Medulla oblongata (tissue), 1 donor: ENCODE results near the gene LMCD1.

Source experiments
- DNase-seq: peaks from one replicate; pipeline ENCODE4 v3.0.0-alpha.2; 2015; ENCODE audit errors: extremely low spot score

LMCD1 gene

DNA sequence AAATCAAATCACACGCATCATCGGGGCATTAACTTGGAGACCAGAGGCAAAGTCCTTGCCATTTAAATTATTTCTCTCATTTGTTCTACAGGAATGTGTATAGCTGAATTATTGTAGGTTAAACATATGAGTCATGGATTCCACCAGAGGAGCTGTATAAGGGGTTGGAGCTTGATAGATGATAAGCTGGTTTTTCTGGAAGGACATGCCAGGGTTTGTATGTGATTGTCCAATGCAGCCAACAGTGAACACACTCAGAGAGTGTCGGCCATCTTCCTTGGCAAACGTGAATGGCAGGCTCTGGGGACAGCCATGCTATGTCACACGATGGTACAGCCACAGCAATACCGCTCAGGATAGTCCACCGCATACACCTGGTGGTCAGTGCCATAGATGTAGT, 117.9 kb downstream of the LMCD1 start:
- no peak for DNase-seq

DNA sequence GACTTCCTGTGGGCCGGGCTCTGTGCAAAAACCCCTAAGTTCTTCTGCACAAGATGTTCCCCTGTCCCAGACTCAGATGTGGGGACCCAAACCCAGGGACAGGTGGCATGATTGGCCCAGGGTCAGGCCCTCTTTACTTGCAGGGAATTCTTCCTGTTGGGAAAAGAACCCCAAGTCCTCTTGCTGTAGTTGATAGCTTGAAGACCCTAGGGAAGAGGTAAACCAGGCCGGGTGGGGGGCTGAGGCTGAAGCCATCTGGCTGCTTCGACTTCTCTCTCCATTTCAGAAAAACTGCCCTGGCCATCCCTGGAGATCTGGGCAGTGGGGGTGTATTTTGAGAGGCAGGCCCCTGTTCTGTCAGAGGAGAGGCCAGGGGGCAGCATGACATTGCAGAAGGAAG, 119.5 kb downstream of the LMCD1 start:
- no peak for DNase-seq

DNA sequence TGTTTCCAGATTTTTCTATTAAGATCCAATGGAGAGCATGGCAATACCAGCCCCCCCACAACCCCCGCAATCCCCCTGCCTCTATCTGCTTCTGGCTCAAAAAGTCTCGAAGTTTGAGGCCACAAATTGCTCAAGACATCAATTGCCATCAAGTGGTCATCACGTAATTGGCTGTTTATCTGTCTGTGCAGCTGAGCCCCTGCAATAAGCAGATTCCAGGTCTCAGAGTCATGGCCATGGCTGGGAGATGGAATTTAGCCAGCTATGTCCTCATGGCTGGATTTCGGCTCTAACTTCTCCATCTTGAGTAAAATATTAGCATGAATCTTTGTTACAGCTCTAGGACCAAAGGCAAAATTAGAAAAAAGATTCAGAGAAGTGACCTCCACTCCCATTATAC, 120.2 kb downstream of the LMCD1 start:
- no peak for DNase-seq

DNA sequence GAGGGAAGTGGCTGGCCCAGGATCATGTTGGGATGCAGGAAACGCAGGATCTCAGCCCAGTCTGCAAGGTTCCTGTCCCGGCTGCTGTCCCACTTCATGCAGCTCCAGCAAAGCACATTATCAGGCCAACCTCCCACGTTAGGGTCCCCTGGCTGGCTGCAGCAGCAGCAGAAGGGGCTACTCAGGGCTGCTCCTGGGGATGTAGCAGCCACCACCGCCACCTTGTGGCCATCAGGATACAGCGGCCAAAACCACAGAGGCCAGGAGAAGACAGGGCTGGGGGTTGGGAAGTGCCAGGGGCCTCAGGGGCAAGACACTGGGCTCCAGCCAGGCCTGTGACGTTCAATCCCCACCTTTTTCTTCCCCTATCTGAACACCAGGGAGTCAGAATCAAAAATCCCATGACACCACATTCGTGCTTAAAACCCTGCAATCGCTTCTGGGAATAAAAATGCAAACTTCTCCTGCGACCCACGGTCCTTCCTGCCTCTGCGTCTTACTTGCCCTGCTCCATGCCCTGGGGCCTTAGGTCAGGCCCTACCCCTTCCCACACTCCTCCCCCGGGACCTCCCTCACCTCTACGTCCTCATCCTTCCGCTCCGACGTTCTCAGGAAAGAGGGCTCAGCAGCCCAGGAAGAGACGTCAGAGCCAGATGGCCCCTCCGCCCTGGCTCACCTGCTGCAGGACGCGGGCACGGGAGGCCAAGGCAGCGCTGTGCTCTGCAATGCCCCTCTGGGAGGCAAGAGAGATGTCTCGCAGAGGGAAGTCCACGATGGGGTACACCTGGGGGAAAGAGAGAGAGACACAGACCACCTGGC, 121.5 kb downstream of the LMCD1 start:
- DNase-seq, result peak; percentile 78

DNA sequence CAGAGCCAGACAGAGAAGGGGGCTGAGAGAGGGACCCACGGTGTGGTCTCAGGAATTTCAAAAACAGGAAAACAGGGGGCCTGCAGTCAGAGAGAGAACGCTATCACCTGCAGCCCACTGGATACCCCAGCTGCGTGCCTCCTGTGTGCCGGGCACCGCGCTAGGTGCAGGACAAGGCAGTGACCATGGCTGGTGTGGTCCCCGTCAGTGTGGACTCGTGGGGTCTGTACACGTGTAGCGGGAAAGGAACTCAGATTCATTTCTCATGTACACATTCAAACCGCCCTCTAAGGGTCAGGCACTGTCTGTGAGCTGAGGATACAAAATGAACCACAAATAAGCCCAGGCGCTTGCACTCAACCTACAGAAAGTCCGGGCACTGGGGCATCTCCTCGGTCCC, 122.1 kb downstream of the LMCD1 start:
- no peak for DNase-seq
